HCT116 (cell line): Measurements from ENCODE around the gene SLC6A18. TPM values are rescaled to one million over a fixed set of nuclear protein-coding genes. Genes with fewer than 3 reads are reported as not detected.

Experiments
- ATAC-seq: fragments of 200-7000 bp; cut with Tn5 transposase; 2 replicates; pipeline ENCODE4 v1.9.1; 2020; ENCODE audit warnings: mild to moderate bottlenecking, moderate library complexity
- BruUV-seq: library from RNA; stranded (reverse); fragments of 400-500 nt; replicated peaks from 2 replicates; lab custom pipeline; 2021; lab: Mats Ljungman, UMichigan
- CTCF ChIA-PET: fragments of 300-600 bp; sonication (Branson Sonifier 250); formaldehyde crosslinking; loops from one replicate; lab custom pipeline; 2021; ENCODE audit warnings: antibody characterized with exemption; lab: Charles Lee
- POLR2A ChIA-PET: fragments of 300-600, 350-600 bp; sonication (Branson Sonifier 250); formaldehyde crosslinking; loops from one replicate; lab custom pipeline; 2021; ENCODE audit warnings: antibody characterized with exemption; lab: Charles Lee
- RAD21 ChIA-PET, 2 experiments: fragments of 300-600 bp; sonication (Branson Sonifier 250); formaldehyde crosslinking; loops; one replicate each; lab custom pipeline; 2023; ENCODE audit warnings: low total read pairs in 2 of 2; ENCODE audit not compliant: uncharacterized antibody in 2 of 2, unreplicated experiment in 2 of 2, low non-redundant PET in 1 of 2; lab: Charles Lee
- DNase-seq: peaks from one replicate; pipeline ENCODE4 v3.0.0-alpha.2; 2010; ENCODE audit warnings: low read depth, low spot score
- H2AFZ ChIP-seq: fragments of 200-600 bp; shearing (Covaris generic), sonication (generic); 2 replicates; pipeline ENCODE4 v1.6.1; 2017; ENCODE audit warnings: low read depth, mixed run types, mixed read lengths, antibody characterized with exemption, low read length; ENCODE audit not compliant: poor library complexity, severe bottlenecking
- H3K27ac ChIP-seq: 2 replicates; pipeline ENCODE4 v1.5.1; 2012; ENCODE audit warnings: low read depth, low read length
- H3K27me3 ChIP-seq: fragments of 200-600 bp; sonication (generic); 2 replicates; pipeline ENCODE4 v1.6.1; 2016; ENCODE audit warnings: mixed run types, low read length, mixed read lengths; ENCODE audit not compliant: insufficient read depth
- H3K36me3 ChIP-seq, 2 experiments: fragments of 200-500 bp in 1 of 2; fragments of 200-600 bp in 1 of 2; sonication (Bioruptor generic) in 1 of 2; sonication (generic) in 1 of 2; 2 replicates each; pipeline versions ENCODE4 v1.5.1 to v1.6.1; 2014 to 2016; ENCODE audit warnings: low read length in 2 of 2, inconsistent platforms in 1 of 2, mixed read lengths in 1 of 2, mixed run types in 1 of 2; ENCODE audit not compliant: insufficient read depth in 2 of 2, control insufficient read depth in 1 of 2
- H3K4me1 ChIP-seq, 2 experiments: fragments of 200-600 bp in 1 of 2; sonication (generic) in 1 of 2; 2 replicates each; pipeline versions ENCODE4 v1.5.1 to v1.6.1; 2012 to 2017; ENCODE audit warnings: low read length in 2 of 2, inconsistent platforms in 1 of 2, mild to moderate bottlenecking in 1 of 2, mixed read lengths in 1 of 2, mixed run types in 1 of 2, moderate library complexity in 1 of 2; ENCODE audit not compliant: insufficient read depth in 2 of 2, control insufficient read depth in 1 of 2
- H3K4me2 ChIP-seq: fragments of 200-600 bp; sonication (generic); 2 replicates; pipeline ENCODE4 v1.6.1; 2017; ENCODE audit warnings: mixed run types, low read length, mixed read lengths
- H3K4me3 ChIP-seq, 2 experiments: fragments of 200-600 bp in 1 of 2; sonication (generic) in 1 of 2; replicated peaks in 1 of 2; 2 replicates each; pipeline ENCODE4 v1.5.1; 2011 to 2016; ENCODE audit warnings: low read length in 2 of 2, control low read depth in 1 of 2, low read depth in 1 of 2, mild to moderate bottlenecking in 1 of 2, mixed read lengths in 1 of 2, mixed run types in 1 of 2
- H3K79me2 ChIP-seq: fragments of 200-600 bp; sonication (generic); 2 replicates; pipeline ENCODE4 v1.6.1; 2017; ENCODE audit warnings: mild to moderate bottlenecking, mixed run types, low read length, moderate library complexity, mixed read lengths; ENCODE audit not compliant: insufficient read depth
- H3K9ac ChIP-seq: fragments of 200-600 bp; sonication (generic); 2 replicates; pipeline ENCODE4 v1.6.1; 2016; ENCODE audit warnings: low read length, mixed read lengths
- H3K9me2 ChIP-seq: fragments of 200-600 bp; sonication (generic), shearing (Covaris generic); 2 replicates; pipeline ENCODE4 v1.6.1; 2017; ENCODE audit warnings: mixed run types, mild to moderate bottlenecking, moderate library complexity; ENCODE audit not compliant: insufficient read depth
- H3K9me3 ChIP-seq, 2 experiments: fragments of 200-500 bp in 1 of 2; fragments of 200-600 bp in 1 of 2; sonication (Bioruptor generic) in 1 of 2; sonication (generic) in 1 of 2; 2 replicates each; pipeline ENCODE4 v1.6.1; 2014 to 2017; ENCODE audit warnings: low read length in 2 of 2, mixed read lengths in 2 of 2, inconsistent platforms in 1 of 2, low read depth in 1 of 2, mild to moderate bottlenecking in 1 of 2, mixed run types in 1 of 2, moderate library complexity in 1 of 2; ENCODE audit not compliant: control insufficient read depth in 1 of 2, insufficient read depth in 1 of 2
- H4K20me1 ChIP-seq: fragments of 200-600 bp; sonication (generic), shearing (Covaris generic); 2 replicates; pipeline ENCODE4 v1.6.1; 2017; ENCODE audit warnings: mixed run types, mild to moderate bottlenecking, moderate library complexity; ENCODE audit not compliant: insufficient read depth
- CBX3 ChIP-seq: IDR thresholded peaks from 2 replicates; pipeline ENCODE4 v1.6.1; 2012; ENCODE audit warnings: low read depth
- CEBPB ChIP-seq: IDR thresholded peaks from 2 replicates; pipeline ENCODE4 v1.6.1; 2012; ENCODE audit warnings: low read depth
- EZH2 ChIP-seq: fragments of 200-600 bp; sonication (generic); IDR thresholded peaks from 2 replicates; pipeline ENCODE4 v1.6.1; 2017; ENCODE audit warnings: antibody characterized with exemption, mixed run types
- EZH2phosphoT487 ChIP-seq: fragments of 200-600 bp; IDR thresholded peaks from 2 replicates; pipeline ENCODE4 v1.6.1; 2018; ENCODE audit warnings: antibody characterized with exemption, borderline replicate concordance
- FOSL1 ChIP-seq: IDR thresholded peaks from 2 replicates; pipeline ENCODE4 v1.6.1; 2012; ENCODE audit warnings: low read depth
- POLR2A ChIP-seq: IDR thresholded peaks from 2 replicates; pipeline ENCODE4 v1.7.0; 2011; ENCODE audit warnings: borderline replicate concordance; ENCODE audit not compliant: insufficient read depth, insufficient read length; ENCODE audit errors: extremely low read depth
- SIN3A ChIP-seq: IDR thresholded peaks from 2 replicates; pipeline ENCODE4 v1.6.1; 2012; ENCODE audit warnings: low read depth
- SP1 ChIP-seq: IDR thresholded peaks from 2 replicates; pipeline ENCODE4 v1.6.1; 2012; ENCODE audit warnings: low read depth
- SRF ChIP-seq: IDR thresholded peaks from 2 replicates; pipeline ENCODE4 v1.6.1; 2012; ENCODE audit warnings: low read depth
- YY1 ChIP-seq: IDR thresholded peaks from 2 replicates; pipeline ENCODE4 v1.6.1; 2011; ENCODE audit warnings: low read length, low read depth, moderate library complexity, mild to moderate bottlenecking; ENCODE audit not compliant: insufficient replicate concordance; ENCODE audit errors: extremely low read depth
- ZFX ChIP-seq: fragments of 450-650 bp; IDR thresholded peaks from 2 replicates; pipeline ENCODE4 v1.6.1; 2017
- intact Hi-C: fragments of 100-400 bp; cut with micrococcal nuclease; formaldehyde crosslinking; loops from 2 replicates; pipeline ENCODE4 v1.10.0; 2022
- total RNA-seq: library from RNA; stranded (reverse); gene quantifications from one replicate; pipeline ENCODE4 v1.2.1, GENCODE V29; 2021; ENCODE audit not compliant: unreplicated experiment
- TF ChIP-seq, protein P1 (sequence below): IDR thresholded peaks from 2 replicates; pipeline ENCODE4 v1.6.1; 2012
- TF ChIP-seq, protein P2 (sequence below), 3 experiments: fragments of 200-600 bp in 1 of 3; sonication (generic) in 1 of 3; IDR thresholded peaks in 2 of 3; conservative IDR thresholded peaks in 1 of 3; 2 replicates each; pipeline ENCODE4 v1.5.1; 2012 to 2017; ENCODE audit warnings: low read depth in 2 of 3, low read length in 2 of 3, antibody characterized with exemption in 1 of 3, borderline replicate concordance in 1 of 3, control low read depth in 1 of 3, mild to moderate bottlenecking in 1 of 3, mixed read lengths in 1 of 3, mixed run types in 1 of 3, moderate library complexity in 1 of 3; ENCODE audit not compliant: insufficient read depth in 1 of 3
- TF ChIP-seq, protein P3 (sequence below): IDR thresholded peaks from 2 replicates; pipeline ENCODE4 v1.6.1; 2012
- TF ChIP-seq, protein P4 (sequence below): IDR thresholded peaks from 2 replicates; pipeline ENCODE4 v1.6.1; 2012; ENCODE audit warnings: low read depth

The SLC6A18 gene
- total RNA-seq, 1 experiment from 2014 or later: not detected

DNA sequence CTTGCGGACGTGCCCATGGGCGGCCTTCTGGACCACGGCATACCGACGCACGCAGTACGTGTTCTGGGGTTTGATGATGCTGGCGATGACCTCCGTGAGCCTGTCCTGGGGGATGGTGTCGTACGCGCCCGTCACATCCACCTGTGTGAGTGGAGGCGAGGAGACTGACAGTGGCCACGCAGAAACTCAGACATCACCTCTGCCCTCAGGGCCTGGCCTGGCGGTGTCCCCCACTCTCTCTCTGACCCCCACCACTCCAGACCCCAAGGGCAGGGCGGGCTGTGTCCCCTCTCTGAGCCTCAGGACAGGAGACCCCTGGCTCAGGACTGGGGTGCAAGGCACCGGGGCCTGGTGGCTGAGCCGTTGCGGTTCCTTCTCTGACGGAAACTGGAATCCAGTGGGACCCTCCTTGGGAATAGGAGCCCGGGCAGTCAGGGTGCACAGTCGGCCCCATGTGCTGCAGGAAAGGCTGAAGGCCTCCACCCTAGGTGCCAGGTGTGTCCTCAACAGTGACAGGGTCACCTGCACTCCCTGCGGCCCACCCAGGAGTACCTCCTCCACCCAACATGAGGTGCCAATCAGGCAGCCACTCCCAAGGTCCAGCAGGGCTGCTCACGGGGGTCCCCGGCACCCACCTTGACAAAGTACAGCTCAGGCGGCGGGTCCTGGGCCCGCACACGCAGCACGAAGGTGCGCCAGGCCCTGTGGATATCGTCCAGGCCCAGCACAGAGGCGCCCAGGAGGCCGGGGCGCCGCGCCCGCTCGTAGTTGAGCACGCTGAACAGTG lies 53.7 kb downstream of the SLC6A18 start (continued):
- TF ChIP-seq YY1: no peak
- TF ChIP-seq CEBPB: no peak
- TF ChIP-seq SIN3A: no peak
- TF ChIP-seq POLR2A: no peak
- TF ChIP-seq, protein P1, sequence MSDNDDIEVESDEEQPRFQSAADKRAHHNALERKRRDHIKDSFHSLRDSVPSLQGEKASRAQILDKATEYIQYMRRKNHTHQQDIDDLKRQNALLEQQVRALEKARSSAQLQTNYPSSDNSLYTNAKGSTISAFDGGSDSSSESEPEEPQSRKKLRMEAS: no peak

DNA sequence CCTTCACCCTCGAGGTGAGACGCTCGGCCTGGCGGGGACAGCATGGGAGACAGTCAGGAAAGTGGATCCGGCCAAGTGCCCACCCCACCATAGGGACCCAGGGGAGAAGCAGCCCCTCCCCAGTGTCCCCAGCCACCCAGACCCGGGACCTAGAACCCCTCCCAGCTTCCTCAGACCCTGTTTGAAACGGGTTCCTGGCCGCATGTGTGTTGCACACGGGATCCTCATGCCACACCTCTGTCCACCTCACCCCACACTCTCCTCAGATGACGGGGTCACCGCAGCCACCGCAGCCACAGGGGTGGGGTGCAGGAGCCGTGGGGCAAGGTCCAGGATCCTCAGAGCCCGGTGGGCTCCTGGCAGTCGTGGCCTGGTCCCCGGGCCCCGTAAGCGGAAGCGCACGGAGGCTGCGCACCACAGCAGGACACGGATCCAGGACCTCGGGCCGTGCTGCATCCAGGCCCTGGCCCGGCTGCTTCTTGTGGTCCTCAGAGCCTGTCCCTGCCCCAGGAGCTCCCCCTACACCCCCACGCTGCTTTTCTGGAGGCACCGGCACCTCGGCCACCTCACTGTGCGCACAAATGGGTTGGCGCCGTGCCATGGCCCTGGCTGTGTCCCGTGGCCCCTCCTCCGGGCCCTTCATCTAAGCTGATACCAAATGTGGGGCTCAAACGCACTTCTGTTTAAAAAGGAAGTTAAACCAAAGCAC lies 54.4 kb downstream of the SLC6A18 start:
- ATAC-seq (no peak), DNase-seq (no peak)
- BruUV-seq: no TSS peak
- Histone ChIP-seq H3K9me2 (no peaks in the 10 kb centered on the region), H3K4me2 (no peak overlapping the region), H3K4me3 (no peak overlapping the region), H2AFZ (no peak overlapping the region), H3K27me3 (no peaks in the 10 kb centered on the region), H3K9me3 (no peaks in the 10 kb centered on the region), H3K79me2 (no peaks in the 10 kb centered on the region), H4K20me1 (no peaks in the 10 kb centered on the region), H3K4me1 (no peaks in the 10 kb centered on the region), H3K9ac (no peak overlapping the region), H3K36me3 (peaks cover 0 to 5% of the 10 kb centered on the region in 2 experiments; a peak in 1 of 4 replicates), H3K27ac (no peak overlapping the region)
- intact Hi-C loops: no loop called here
- CTCF ChIA-PET: no interaction called here
- RAD21 ChIA-PET: no interaction called here
- POLR2A ChIA-PET: no interaction called here
- TF ChIP-seq CEBPB (no peak), EZH2 (no peak), CBX3 (no peak), SIN3A (no peak), FOSL1 (no peak), SP1 (no peak), POLR2A (no peak), EZH2phosphoT487 (no peak), SRF (no peak), ZFX (no peak)
- TF ChIP-seq, protein P2, sequence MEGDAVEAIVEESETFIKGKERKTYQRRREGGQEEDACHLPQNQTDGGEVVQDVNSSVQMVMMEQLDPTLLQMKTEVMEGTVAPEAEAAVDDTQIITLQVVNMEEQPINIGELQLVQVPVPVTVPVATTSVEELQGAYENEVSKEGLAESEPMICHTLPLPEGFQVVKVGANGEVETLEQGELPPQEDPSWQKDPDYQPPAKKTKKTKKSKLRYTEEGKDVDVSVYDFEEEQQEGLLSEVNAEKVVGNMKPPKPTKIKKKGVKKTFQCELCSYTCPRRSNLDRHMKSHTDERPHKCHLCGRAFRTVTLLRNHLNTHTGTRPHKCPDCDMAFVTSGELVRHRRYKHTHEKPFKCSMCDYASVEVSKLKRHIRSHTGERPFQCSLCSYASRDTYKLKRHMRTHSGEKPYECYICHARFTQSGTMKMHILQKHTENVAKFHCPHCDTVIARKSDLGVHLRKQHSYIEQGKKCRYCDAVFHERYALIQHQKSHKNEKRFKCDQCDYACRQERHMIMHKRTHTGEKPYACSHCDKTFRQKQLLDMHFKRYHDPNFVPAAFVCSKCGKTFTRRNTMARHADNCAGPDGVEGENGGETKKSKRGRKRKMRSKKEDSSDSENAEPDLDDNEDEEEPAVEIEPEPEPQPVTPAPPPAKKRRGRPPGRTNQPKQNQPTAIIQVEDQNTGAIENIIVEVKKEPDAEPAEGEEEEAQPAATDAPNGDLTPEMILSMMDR (IDR thresholded peaks at IDR 0.05 in 2 of 3, conservative IDR thresholded peaks at IDR 0.05 in 1 of 3; ENCODE audit: borderline replicate concordance in 1 of 3, insufficient read depth in 1 of 3, low read depth in 2 of 3, low read length in 2 of 3): no peak
- TF ChIP-seq, protein P3, sequence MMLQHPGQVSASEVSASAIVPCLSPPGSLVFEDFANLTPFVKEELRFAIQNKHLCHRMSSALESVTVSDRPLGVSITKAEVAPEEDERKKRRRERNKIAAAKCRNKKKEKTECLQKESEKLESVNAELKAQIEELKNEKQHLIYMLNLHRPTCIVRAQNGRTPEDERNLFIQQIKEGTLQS: no peak
- TF ChIP-seq, protein P4, sequence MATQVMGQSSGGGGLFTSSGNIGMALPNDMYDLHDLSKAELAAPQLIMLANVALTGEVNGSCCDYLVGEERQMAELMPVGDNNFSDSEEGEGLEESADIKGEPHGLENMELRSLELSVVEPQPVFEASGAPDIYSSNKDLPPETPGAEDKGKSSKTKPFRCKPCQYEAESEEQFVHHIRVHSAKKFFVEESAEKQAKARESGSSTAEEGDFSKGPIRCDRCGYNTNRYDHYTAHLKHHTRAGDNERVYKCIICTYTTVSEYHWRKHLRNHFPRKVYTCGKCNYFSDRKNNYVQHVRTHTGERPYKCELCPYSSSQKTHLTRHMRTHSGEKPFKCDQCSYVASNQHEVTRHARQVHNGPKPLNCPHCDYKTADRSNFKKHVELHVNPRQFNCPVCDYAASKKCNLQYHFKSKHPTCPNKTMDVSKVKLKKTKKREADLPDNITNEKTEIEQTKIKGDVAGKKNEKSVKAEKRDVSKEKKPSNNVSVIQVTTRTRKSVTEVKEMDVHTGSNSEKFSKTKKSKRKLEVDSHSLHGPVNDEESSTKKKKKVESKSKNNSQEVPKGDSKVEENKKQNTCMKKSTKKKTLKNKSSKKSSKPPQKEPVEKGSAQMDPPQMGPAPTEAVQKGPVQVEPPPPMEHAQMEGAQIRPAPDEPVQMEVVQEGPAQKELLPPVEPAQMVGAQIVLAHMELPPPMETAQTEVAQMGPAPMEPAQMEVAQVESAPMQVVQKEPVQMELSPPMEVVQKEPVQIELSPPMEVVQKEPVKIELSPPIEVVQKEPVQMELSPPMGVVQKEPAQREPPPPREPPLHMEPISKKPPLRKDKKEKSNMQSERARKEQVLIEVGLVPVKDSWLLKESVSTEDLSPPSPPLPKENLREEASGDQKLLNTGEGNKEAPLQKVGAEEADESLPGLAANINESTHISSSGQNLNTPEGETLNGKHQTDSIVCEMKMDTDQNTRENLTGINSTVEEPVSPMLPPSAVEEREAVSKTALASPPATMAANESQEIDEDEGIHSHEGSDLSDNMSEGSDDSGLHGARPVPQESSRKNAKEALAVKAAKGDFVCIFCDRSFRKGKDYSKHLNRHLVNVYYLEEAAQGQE: no peak
- TF ChIP-seq, all 23 proteins: peak for 0
